Activated naive CD4-positive, alpha-beta T cell treated with anti-CD3 and anti-CD28 coated beads, Interleukin-2, amount 50 U/mL, for 72 hours (primary cell): ENCODE results near the gene HNRNPR. TPM values are rescaled to one million over a fixed set of nuclear protein-coding genes. Genes with fewer than 3 reads are reported as not detected.
"Not testable (repeated sequence)": the region's sequence is repeated elsewhere in the genome, so short reads cannot be mapped to it uniquely, and the experiment has no call there.

ENCODE experiments used
- ATAC-seq, 2 donors: fragments of 150-1000 bp; cut with Tn5 transposase; 2 replicates each; pipeline ENCODE4 v1.10.0; 2021; ENCODE audit warnings: mild to moderate bottlenecking in 2 of 2, moderate library complexity in 2 of 2
- DNase-seq, 2 donors: peaks; one replicate each; pipeline ENCODE4 v3.0.0; 2021 to 2022; ENCODE audit warnings: low spot score in 2 of 2
- H3K27ac Mint-ChIP-seq, 2 donors: one replicate each; pipeline ENCODE4 v1.8.0; 2022; ENCODE audit warnings: mild to moderate bottlenecking in 2 of 2, mixed read lengths in 2 of 2
- H3K36me3 Mint-ChIP-seq, 2 donors: one replicate each; pipeline ENCODE4 v1.8.0; 2022; ENCODE audit warnings: mixed read lengths in 2 of 2
- H3K9me3 Mint-ChIP-seq, 2 donors: one replicate each; pipeline ENCODE4 v1.8.0; 2022; ENCODE audit warnings: mixed read lengths in 2 of 2
- total RNA-seq, 2 donors: library from RNA; stranded (reverse); gene quantifications; one replicate each; pipeline ENCODE4 v1.2.3, GENCODE V29; 2022

The HNRNPR gene
- total RNA-seq, 2 donors from 2014 or later, result 175 to 177 TPM

- no peaks in the 10 kb centered on the region for H3K9me3 Mint-ChIP-seq
- ATAC-seq, result no peak
Observed at GRCh38 chr1:23291706-23292105, 52.4 kb downstream of the HNRNPR start.

GRCh38 chr1:23290836-23291565, 53.1 kb downstream of the HNRNPR start:
- Mint-ChIP-seq H3K36me3 (no peaks in the 10 kb centered on the region), H3K27ac (no peak overlapping the region), H3K9me3 (no peaks in the 10 kb centered on the region)
- ATAC-seq, result no peak
- DNase-seq, result no peak

More at GRCh38 chr1:23291706-23292105, 52.4 kb downstream of the HNRNPR start:
- DNase-seq, result no peak
- no peaks in the 10 kb centered on the region for H3K36me3 Mint-ChIP-seq
- H3K27ac Mint-ChIP-seq, result no peak overlapping the region

- ATAC-seq, result no peak
- DNase-seq, result no peak
- Mint-ChIP-seq H3K27ac (no peak overlapping the region), H3K9me3 (no peaks in the 10 kb centered on the region), H3K36me3 (no peaks in the 10 kb centered on the region)
Observed at GRCh38 chr1:23288671-23289070, 55.4 kb downstream of the HNRNPR start.

- Mint-ChIP-seq H3K36me3 (no peaks in the 10 kb centered on the region), H3K27ac (no peak overlapping the region), H3K9me3 (no peaks in the 10 kb centered on the region)
- DNase-seq (no peak), ATAC-seq (no peak)
Observed at GRCh38 chr1:23288201-23288600, 55.9 kb downstream of the HNRNPR start.

GRCh38 chr1:23286401-23286800, 57.7 kb downstream of the HNRNPR start:
- no peaks in the 10 kb centered on the region for H3K9me3 Mint-ChIP-seq
- no peaks in the 10 kb centered on the region for H3K36me3 Mint-ChIP-seq
- no peak for ATAC-seq
- no peak overlapping the region for H3K27ac Mint-ChIP-seq
- DNase-seq, result no peak

- no peak for DNase-seq
- H3K36me3 Mint-ChIP-seq, result no peaks in the 10 kb centered on the region
Observed at GRCh38 chr1:23283667-23284602, 60.1 kb downstream of the HNRNPR start.

GRCh38 chr1:23282957-23283356, 61.1 kb downstream of the HNRNPR start:
- H3K9me3 Mint-ChIP-seq, result no peaks in the 10 kb centered on the region
- ATAC-seq (no peak), DNase-seq (no peak)
- H3K27ac Mint-ChIP-seq, result no peak overlapping the region
- H3K36me3 Mint-ChIP-seq, result no peaks in the 10 kb centered on the region

More at GRCh38 chr1:23283667-23284602, 60.1 kb downstream of the HNRNPR start:
- no peak for ATAC-seq
- Mint-ChIP-seq H3K9me3 (no peaks in the 10 kb centered on the region), H3K27ac (no peak overlapping the region)

- H3K36me3 Mint-ChIP-seq, result no peaks in the 10 kb centered on the region
- peak overlapping the region in 1 of 2 donors; percentile 11 for H3K27ac Mint-ChIP-seq
- DNase-seq, result no peak
- H3K9me3 Mint-ChIP-seq, result no peaks in the 10 kb centered on the region
- no peak for ATAC-seq
Observed at GRCh38 chr1:23278717-23279116, 65.4 kb downstream of the HNRNPR start.

- no peak for DNase-seq
- no peak overlapping the region for H3K27ac Mint-ChIP-seq
- ATAC-seq, result no peak
- H3K36me3 Mint-ChIP-seq, result no peaks in the 10 kb centered on the region
- no peaks in the 10 kb centered on the region for H3K9me3 Mint-ChIP-seq
Observed at GRCh38 chr1:23276531-23276930, 67.6 kb downstream of the HNRNPR start.

- H3K27ac Mint-ChIP-seq, result no peak overlapping the region
- no peak for DNase-seq
- no peaks in the 10 kb centered on the region for H3K9me3 Mint-ChIP-seq
- H3K36me3 Mint-ChIP-seq, result no peaks in the 10 kb centered on the region
- ATAC-seq, result no peak
Observed at GRCh38 chr1:23274134-23274505, 70.0 kb downstream of the HNRNPR start.

GRCh38 chr1:23273450-23274133, 70.5 kb downstream of the HNRNPR start:
- Mint-ChIP-seq H3K27ac (no peak overlapping the region), H3K9me3 (no peaks in the 10 kb centered on the region), H3K36me3 (no peaks in the 10 kb centered on the region)
- ATAC-seq (no peak), DNase-seq (no peak)

GRCh38 chr1:23263380-23263887, 80.7 kb downstream of the HNRNPR start:
- Mint-ChIP-seq H3K36me3 (no peaks in the 10 kb centered on the region), H3K9me3 (no peaks in the 10 kb centered on the region), H3K27ac (no peak overlapping the region)
- DNase-seq (no peak), ATAC-seq (no peak)

- not testable (repeated sequence) for H3K36me3 Mint-ChIP-seq, DNase-seq, ATAC-seq, H3K27ac Mint-ChIP-seq, H3K9me3 Mint-ChIP-seq
Observed at GRCh38 chr1:23258082-23258481, 86.0 kb downstream of the HNRNPR start.

- H3K36me3 Mint-ChIP-seq, H3K27ac Mint-ChIP-seq, DNase-seq, ATAC-seq, H3K9me3 Mint-ChIP-seq: not testable (repeated sequence)
Observed at GRCh38 chr1:23257371-23257770, 86.7 kb downstream of the HNRNPR start.
